Smooth muscle cell (in vitro differentiated cells): ENCODE measurements around the gene SERPING1. TPM values are rescaled to one million over a fixed set of nuclear protein-coding genes. Genes with fewer than 3 reads are reported as not detected.

ENCODE experiments used
- DNase-seq: peaks from one replicate; lab custom pipeline; 2025; ENCODE audit not compliant: unreplicated experiment; lab: John Stamatoyannopoulos, UW
- H2AFZ ChIP-seq: fragments of 200-600 bp; sonication (generic); 2 replicates; pipeline ENCODE4 v1.6.0; 2016; ENCODE audit warnings: antibody characterized with exemption, low read depth, mild to moderate bottlenecking
- H3F3A ChIP-seq: fragments of 200-600 bp; sonication (generic); 2 replicates; pipeline ENCODE4 v1.6.0; 2017; ENCODE audit warnings: antibody characterized with exemption, low read depth
- H3K27ac ChIP-seq: fragments of 200-600 bp; sonication (generic); 2 replicates; pipeline ENCODE4 v1.5.1; 2016; ENCODE audit warnings: low read depth, mild to moderate bottlenecking
- H3K27me3 ChIP-seq: fragments of 200-600 bp; sonication (generic); 2 replicates; pipeline ENCODE4 v1.6.1; 2016; ENCODE audit warnings: low read depth, mild to moderate bottlenecking
- H3K36me3 ChIP-seq: fragments of 200-600 bp; sonication (generic); 2 replicates; pipeline ENCODE4 v1.5.1; 2016; ENCODE audit warnings: low read depth
- H3K4me1 ChIP-seq: fragments of 200-600 bp; sonication (generic); 2 replicates; pipeline ENCODE4 v1.5.1; 2016; ENCODE audit warnings: low read depth
- H3K4me2 ChIP-seq: fragments of 200-600 bp; sonication (generic); 2 replicates; pipeline ENCODE4 v1.6.0; 2016; ENCODE audit warnings: mild to moderate bottlenecking
- H3K4me3 ChIP-seq: fragments of 200-600 bp; sonication (generic); 2 replicates; pipeline ENCODE4 v1.5.1; 2016; ENCODE audit warnings: mild to moderate bottlenecking
- H3K79me2 ChIP-seq: fragments of 200-600 bp; sonication (generic); 2 replicates; pipeline ENCODE4 v1.6.0; 2016; ENCODE audit warnings: low read depth, mild to moderate bottlenecking
- H3K9ac ChIP-seq: fragments of 200-600 bp; sonication (generic); 2 replicates; pipeline ENCODE4 v1.6.0; 2016; ENCODE audit warnings: low read depth
- H3K9me3 ChIP-seq: fragments of 200-600 bp; sonication (generic); replicated peaks from 2 replicates; pipeline ENCODE4 v1.5.1; 2016; ENCODE audit warnings: low read depth
- H4K20me1 ChIP-seq: fragments of 200-600 bp; sonication (generic); 2 replicates; pipeline ENCODE4 v1.6.0; 2016; ENCODE audit warnings: low read depth
- WGBS: methylation state at CpG from one replicate; pipeline ENCODE4 v1.1.7; 2016; ENCODE audit warnings: low lambda C conversion rate; 5-methylcytosine and 5-hydroxymethylcytosine counted together
- polyA plus RNA-seq: library from polyadenylated mRNA; unstranded; fragments of >200 nt; fragmentation: Nextera tagmentation; extraction: Ambion mirVana; gene quantifications from 2 replicates; pipeline ENCODE4 v1.2.1, GENCODE V29; 2016
- total RNA-seq: library from RNA; depleted of rRNA; stranded (reverse); fragments of >200 nt; gene quantifications from 2 replicates; pipeline ENCODE4 v1.2.3, GENCODE V29; 2014
- TF ChIP-seq, protein P1 (sequence below): fragments of 200-600 bp; sonication (generic); IDR thresholded peaks from 2 replicates; pipeline ENCODE4 v1.5.1; 2017; ENCODE audit warnings: borderline replicate concordance, mild to moderate bottlenecking, antibody characterized with exemption; ENCODE audit not compliant: insufficient read depth, poor library complexity, severe bottlenecking

The SERPING1 gene
- total and polyA plus RNA-seq, 2 experiments from 2014 or later = 47.8 to 95.8 TPM

DNA sequence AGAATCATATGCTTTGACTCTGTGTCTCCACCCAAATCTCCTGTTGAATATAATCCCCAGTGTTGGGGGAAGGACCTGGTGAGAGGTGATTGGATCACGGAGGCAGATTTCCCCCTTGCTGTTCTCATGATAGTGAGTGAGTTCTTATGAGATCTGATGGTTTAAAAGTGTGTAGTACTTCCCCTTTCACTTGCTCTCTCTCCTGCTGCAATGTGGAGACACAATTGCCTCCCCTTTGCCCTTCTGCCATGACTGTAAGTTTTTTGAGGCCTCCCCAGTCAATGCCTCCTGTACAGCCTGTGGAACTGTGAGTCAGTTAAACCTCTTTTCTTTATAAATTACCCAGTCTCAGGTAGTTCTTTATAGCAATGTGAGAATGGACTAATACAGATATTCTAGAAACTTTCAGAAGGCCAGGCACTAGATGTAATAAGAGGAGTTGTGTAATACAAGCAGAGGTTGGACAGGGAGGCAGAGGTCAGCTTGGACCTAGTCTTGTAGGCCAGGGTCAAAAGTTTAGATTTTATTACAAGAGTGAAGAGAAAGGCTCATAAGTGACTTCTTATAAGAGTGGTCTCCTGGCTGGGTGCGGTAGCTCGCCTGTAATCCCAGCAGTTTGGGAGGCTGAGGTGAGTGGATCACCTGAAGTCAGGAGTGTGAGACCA, 9.3 kb upstream of the SERPING1 start:
- no peaks in the 10 kb centered on the region for H3K36me3 ChIP-seq
- no peak overlapping the region for H3K4me3 ChIP-seq
- peaks cover 10% of the 10 kb centered on the region for H3K4me1 ChIP-seq
- TF ChIP-seq, protein P1, sequence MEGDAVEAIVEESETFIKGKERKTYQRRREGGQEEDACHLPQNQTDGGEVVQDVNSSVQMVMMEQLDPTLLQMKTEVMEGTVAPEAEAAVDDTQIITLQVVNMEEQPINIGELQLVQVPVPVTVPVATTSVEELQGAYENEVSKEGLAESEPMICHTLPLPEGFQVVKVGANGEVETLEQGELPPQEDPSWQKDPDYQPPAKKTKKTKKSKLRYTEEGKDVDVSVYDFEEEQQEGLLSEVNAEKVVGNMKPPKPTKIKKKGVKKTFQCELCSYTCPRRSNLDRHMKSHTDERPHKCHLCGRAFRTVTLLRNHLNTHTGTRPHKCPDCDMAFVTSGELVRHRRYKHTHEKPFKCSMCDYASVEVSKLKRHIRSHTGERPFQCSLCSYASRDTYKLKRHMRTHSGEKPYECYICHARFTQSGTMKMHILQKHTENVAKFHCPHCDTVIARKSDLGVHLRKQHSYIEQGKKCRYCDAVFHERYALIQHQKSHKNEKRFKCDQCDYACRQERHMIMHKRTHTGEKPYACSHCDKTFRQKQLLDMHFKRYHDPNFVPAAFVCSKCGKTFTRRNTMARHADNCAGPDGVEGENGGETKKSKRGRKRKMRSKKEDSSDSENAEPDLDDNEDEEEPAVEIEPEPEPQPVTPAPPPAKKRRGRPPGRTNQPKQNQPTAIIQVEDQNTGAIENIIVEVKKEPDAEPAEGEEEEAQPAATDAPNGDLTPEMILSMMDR = no peak
- H3K9ac ChIP-seq = no peak overlapping the region
- no peaks in the 10 kb centered on the region for H3F3A ChIP-seq
- no peaks in the 10 kb centered on the region for H3K27me3 ChIP-seq
- no peak overlapping the region for H2AFZ ChIP-seq
- no peaks in the 10 kb centered on the region for H4K20me1 ChIP-seq
- no peaks in the 10 kb centered on the region for H3K79me2 ChIP-seq
- H3K9me3 ChIP-seq = no peaks in the 10 kb centered on the region
- no peak for DNase-seq
- H3K4me2 ChIP-seq = no peak overlapping the region
- no peak overlapping the region for H3K27ac ChIP-seq
- WGBS = 78% methylated on average over 3 of the region's 3 CpGs

DNA sequence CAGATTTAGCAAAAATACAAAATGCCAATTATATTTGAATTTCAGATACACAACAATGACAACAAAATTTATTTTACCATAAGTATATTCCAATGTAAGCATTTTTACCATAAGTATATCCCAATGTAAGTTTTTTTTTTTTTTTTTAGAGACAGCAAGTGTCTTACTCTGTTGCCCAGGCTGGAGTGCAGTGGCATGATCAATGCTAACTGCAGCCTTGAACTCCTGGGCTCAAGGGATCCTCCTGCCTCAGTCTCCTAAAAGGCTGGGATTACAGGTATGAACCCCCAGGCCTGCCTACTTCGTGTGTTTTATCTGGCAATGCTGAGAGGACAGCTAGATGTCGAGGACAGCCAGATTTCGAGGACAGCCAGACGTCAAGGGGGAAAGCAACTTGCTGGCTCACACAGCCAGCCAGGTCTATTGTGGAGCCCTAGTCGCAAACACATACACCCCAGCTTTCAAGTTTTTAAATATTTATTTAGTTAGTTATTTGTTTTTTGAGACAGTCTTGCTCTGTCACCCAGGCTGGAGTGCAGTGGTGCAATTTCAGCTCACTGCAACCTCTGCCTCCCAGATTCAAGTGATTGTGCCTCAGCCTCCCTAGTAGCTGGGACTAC, 1.1 kb upstream of the SERPING1 start:
- Histone ChIP-seq H4K20me1 (no peaks in the 10 kb centered on the region), H3F3A (no peaks in the 10 kb centered on the region), H3K4me1 (peaks cover 28% of the 10 kb centered on the region), H3K4me3 (no peak overlapping the region), H2AFZ (no peak overlapping the region), H3K9me3 (no peaks in the 10 kb centered on the region), H3K27me3 (no peaks in the 10 kb centered on the region), H3K27ac (no peak overlapping the region), H3K4me2 (no peak overlapping the region), H3K79me2 (no peaks in the 10 kb centered on the region), H3K36me3 (no peaks in the 10 kb centered on the region), H3K9ac (no peak overlapping the region)
- no peak for DNase-seq
- WGBS = 90% methylated on average over 5 of the region's 5 CpGs
- TF ChIP-seq, protein P1 = no peak

DNA sequence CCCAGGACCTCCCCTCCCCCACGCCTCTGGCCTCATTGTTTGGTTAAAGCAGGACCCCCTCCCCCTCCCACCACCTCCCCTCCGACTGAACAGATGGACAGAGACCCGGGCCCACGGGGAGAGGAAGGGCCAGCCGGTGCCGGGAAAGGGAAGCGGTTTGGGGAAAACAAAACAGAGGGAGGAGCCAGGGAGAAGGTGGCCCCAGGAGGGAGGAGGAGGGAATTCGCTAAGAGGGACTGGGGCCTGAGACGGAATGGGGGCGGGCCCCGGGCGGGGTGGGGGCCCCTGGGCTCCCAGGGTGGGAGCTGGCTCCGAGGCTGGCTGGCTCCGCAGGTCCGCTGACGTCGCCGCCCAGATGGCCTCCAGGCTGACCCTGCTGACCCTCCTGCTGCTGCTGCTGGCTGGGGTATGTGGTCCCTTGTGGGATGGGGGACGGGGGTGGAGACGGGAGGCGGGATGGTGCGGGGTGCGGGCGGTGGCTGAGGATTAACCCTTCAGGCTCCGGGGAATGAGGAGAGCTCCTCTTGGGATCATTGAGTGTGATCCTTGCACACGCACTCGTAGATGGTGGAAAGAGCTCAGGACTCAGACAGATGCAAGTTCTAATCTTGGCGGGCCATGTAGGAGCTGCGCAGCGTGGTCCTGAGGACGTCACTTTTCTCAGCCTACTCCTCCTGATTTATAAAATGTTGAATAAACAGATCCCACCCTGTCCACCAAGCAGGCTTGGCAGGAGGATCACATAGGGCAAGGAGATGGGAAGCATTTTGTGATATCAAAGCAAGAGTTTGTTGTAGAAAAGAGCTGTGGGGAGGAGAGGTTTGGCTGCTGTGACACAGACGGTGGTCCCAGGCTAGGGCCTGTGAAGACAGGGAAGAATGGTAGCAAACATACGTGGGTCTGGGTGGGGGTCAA, 688 bp downstream of the SERPING1 start:
- 11% methylated on average over 14 of the region's 33 CpGs for WGBS

More for the DNA sequence above, 688 bp downstream of the SERPING1 start:
- Histone ChIP-seq H3K79me2 (no peaks in the 10 kb centered on the region), H3K36me3 (no peaks in the 10 kb centered on the region), H3F3A (no peaks in the 10 kb centered on the region), H3K9ac (peak overlapping the region; percentile 35), H3K4me3 (peak overlapping the region; percentile 73), H2AFZ (peak overlapping the region; percentile 85), H3K9me3 (no peaks in the 10 kb centered on the region), H4K20me1 (no peaks in the 10 kb centered on the region), H3K4me2 (peak overlapping the region; percentile 89), H3K4me1 (peaks cover 28% of the 10 kb centered on the region), H3K27me3 (no peaks in the 10 kb centered on the region), H3K27ac (no peak overlapping the region)
- TF ChIP-seq, protein P1 = no peak
- DNase-seq = peak; percentile 20
